GM23248 (cell line): ENCODE measurements around the gene SACM1L. TPM values are rescaled to one million over a fixed set of nuclear protein-coding genes. Genes with fewer than 3 reads are reported as not detected.
"Not testable (repeated sequence)": the region's sequence is repeated elsewhere in the genome, so short reads cannot be mapped to it uniquely, and the experiment has no call there.

ENCODE experiments used
- DNase-seq: peaks from one replicate; pipeline ENCODE4 v3.0.0-alpha.2; 2015
- H2AFZ ChIP-seq: fragments of 200-600 bp; sonication (generic); 2 replicates; pipeline ENCODE4 v1.6.1; 2016; ENCODE audit warnings: antibody characterized with exemption
- H3F3A ChIP-seq: fragments of 200-600 bp; sonication (generic); 2 replicates; pipeline ENCODE4 v1.6.1; 2016; ENCODE audit warnings: mild to moderate bottlenecking, antibody characterized with exemption, mixed run types; ENCODE audit not compliant: insufficient read depth
- H3K27ac ChIP-seq: fragments of 200-600 bp; sonication (generic); 2 replicates; pipeline ENCODE4 v1.5.1; 2016; ENCODE audit warnings: mild to moderate bottlenecking
- H3K27me3 ChIP-seq: fragments of 200-600 bp; sonication (generic); replicated peaks from 2 replicates; pipeline ENCODE4 v1.6.1; 2016; ENCODE audit warnings: mild to moderate bottlenecking; ENCODE audit not compliant: insufficient read depth
- H3K36me3 ChIP-seq: fragments of 200-600 bp; sonication (generic); 2 replicates; pipeline ENCODE4 v1.6.1; 2016; ENCODE audit warnings: low read depth, mild to moderate bottlenecking
- H3K4me1 ChIP-seq: fragments of 200-600 bp; sonication (generic); 2 replicates; pipeline ENCODE4 v1.6.1; 2016; ENCODE audit warnings: mild to moderate bottlenecking; ENCODE audit not compliant: insufficient read depth
- H3K4me2 ChIP-seq: fragments of 200-600 bp; sonication (generic); one replicate; pipeline ENCODE4 v1.6.1; 2016; ENCODE audit warnings: mild to moderate bottlenecking; ENCODE audit not compliant: unreplicated experiment
- H3K4me3 ChIP-seq: fragments of 200-600 bp; sonication (generic); 2 replicates; pipeline ENCODE4 v1.5.1; 2016; ENCODE audit warnings: mild to moderate bottlenecking
- H3K79me2 ChIP-seq: fragments of 200-600 bp; sonication (generic); 2 replicates; pipeline ENCODE4 v1.6.1; 2016; ENCODE audit warnings: mild to moderate bottlenecking; ENCODE audit not compliant: insufficient read depth
- H3K9ac ChIP-seq: fragments of 200-600 bp; sonication (generic); 2 replicates; pipeline ENCODE4 v1.6.1; 2016; ENCODE audit warnings: mild to moderate bottlenecking
- H3K9me2 ChIP-seq: fragments of 200-600 bp; sonication (generic); 2 replicates; pipeline ENCODE4 v1.6.1; 2016; ENCODE audit warnings: mixed run types, mild to moderate bottlenecking, moderate library complexity; ENCODE audit not compliant: insufficient read depth
- H3K9me3 ChIP-seq: fragments of 200-600 bp; sonication (generic); one replicate; pipeline ENCODE4 v1.6.1; 2017; ENCODE audit warnings: low read depth
- H4K20me1 ChIP-seq: fragments of 200-600 bp; sonication (generic); 2 replicates; pipeline ENCODE4 v1.6.0; 2016; ENCODE audit not compliant: insufficient read depth
- EZH2 ChIP-seq: fragments of 200-600 bp; sonication (generic); IDR thresholded peaks from 2 replicates; pipeline ENCODE4 v1.6.1; 2018; ENCODE audit warnings: antibody characterized with exemption, mild to moderate bottlenecking; ENCODE audit not compliant: insufficient read depth, poor library complexity, severe bottlenecking
- EZH2phosphoT487 ChIP-seq: fragments of 200-600 bp; sonication (generic); IDR thresholded peaks from 2 replicates; pipeline ENCODE4 v1.6.1; 2018; ENCODE audit warnings: antibody characterized with exemption, moderate library complexity, mild to moderate bottlenecking, low read depth; ENCODE audit not compliant: insufficient read depth
- WGBS, 2 experiments: methylation state at CpG; one replicate each; pipeline ENCODE4 v1.1.6; 2015 to 2017; ENCODE audit warnings: low lambda C conversion rate in 2 of 2, low coverage in 1 of 2; ENCODE audit errors: missing lambda C conversion rate in 2 of 2; 5-methylcytosine and 5-hydroxymethylcytosine counted together
- in situ Hi-C: fragments of 300-500 bp; cut with MboI; formaldehyde crosslinking; loops from 2 replicates; pipeline ENCODE4 v1.15.0; 2020
- polyA plus RNA-seq: library from polyadenylated mRNA; unstranded; fragments of >200 nt; fragmentation: Nextera tagmentation; extraction: Ambion mirVana; gene quantifications from 2 replicates; pipeline ENCODE4 v1.2.1, GENCODE V29; 2016
- total RNA-seq: library from RNA; depleted of rRNA; stranded (reverse); fragments of >200 nt; shearing (Covaris generic); gene quantifications from 2 replicates; pipeline ENCODE4 v1.2.3, GENCODE V29; 2014

The SACM1L gene
- total and polyA plus RNA-seq, 2 experiments from 2014 or later: 33.6 to 33.9 TPM

DNA sequence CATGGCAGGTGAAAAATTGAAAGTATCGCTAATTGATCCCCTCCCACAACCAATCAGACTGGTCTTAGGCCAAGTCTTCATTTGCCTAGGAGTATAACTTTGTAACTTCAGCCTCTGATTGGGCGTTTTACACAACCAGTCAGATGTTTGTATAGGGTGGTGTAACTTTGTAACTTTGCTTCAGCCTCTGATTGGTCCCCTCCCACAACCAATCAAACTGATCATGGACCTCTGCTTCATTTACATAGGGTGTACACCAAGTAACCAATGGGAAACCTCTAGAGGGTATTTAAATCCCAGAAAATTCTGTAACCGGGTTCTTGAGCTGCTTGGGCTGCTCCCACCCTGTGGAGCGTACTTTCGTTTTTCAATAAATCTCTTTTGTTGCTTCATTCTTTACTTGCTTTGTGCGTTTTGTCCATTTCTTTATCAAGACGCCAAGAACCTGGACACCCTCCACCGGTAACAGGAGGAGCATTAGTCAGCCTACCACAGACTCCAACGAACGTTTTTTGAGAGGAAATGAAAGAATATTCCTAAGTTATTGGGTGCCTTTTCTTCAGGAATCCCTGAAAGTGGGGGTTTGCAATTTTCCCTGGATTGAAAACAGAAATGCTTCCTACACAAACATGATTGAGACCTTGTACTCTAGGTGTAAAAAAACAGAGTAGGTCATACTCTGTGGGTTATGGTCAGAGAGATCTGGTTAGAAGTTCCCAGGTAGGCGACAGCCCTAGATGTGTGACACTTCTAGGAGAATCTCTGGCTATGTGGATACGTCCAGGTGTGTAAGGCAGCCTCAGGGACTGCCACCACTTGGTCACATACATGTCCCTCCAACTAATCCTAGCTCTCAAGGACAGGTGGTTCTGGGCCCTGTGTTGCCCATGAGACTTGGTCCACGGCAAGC lies 5.5 kb upstream of the SACM1L start:
- no peak for TF ChIP-seq EZH2phosphoT487
- no peak for TF ChIP-seq EZH2
- Histone ChIP-seq H3K27me3 (no peaks in the 10 kb centered on the region), H3K9me2 (no peaks in the 10 kb centered on the region), H3F3A (0 out of 2 replicates have a peak, but pooled peaks cover 3% of the 10 kb centered on the region), H3K27ac (no peak overlapping the region), H3K4me1 (no peaks in the 10 kb centered on the region), H3K4me2 (no peak overlapping the region), H3K9me3 (no peaks in the 10 kb centered on the region), H3K9ac (no peak overlapping the region), H3K4me3 (no peak overlapping the region), H2AFZ (no peak overlapping the region), H4K20me1 (no peaks in the 10 kb centered on the region), H3K36me3 (0 out of 2 replicates have a peak, but pooled peaks cover 4% of the 10 kb centered on the region), H3K79me2 (no peaks in the 10 kb centered on the region)
- in situ Hi-C loops: no loop called here
- no peak for DNase-seq
- WGBS, 2 experiments: 75 to 77% methylated on average over 13 of the region's 13 CpGs

DNA sequence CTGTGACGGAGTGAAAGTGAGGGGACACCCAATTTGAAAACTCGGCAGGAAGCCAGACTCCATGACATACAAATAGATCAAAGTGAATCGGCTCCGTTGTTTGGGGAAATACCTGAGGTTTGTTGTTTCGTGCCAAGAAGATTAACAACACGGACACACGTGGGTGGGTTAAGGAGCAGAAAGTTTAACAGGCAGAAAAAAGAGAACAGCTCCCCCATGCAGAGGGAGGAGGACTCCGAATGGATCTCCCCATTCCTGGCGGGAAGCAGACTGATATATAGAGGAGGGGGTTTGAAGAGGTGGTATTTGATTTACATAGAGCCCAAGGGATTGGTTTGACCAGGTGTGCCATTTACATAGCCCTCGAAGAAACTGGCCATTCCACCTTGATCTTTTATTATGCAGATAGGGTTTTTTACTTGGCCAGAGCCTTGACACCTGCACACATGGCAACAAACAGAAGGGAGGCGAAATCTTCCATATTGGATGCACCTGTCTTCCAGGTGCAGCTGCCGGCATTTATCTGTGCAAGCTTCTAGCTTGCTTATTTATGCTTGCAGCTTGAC lies 4.8 kb upstream of the SACM1L start:
- no peaks in the 10 kb centered on the region for H3K9me2 ChIP-seq
- in situ Hi-C loops: no loop called here
- no peak for TF ChIP-seq EZH2phosphoT487
- TF ChIP-seq EZH2: no peak
- H3K79me2 ChIP-seq: 0 out of 2 replicates have a peak, but pooled peaks cover under 1% of the 10 kb centered on the region
- H3K27me3 ChIP-seq: no peaks in the 10 kb centered on the region
- H2AFZ ChIP-seq: no peak overlapping the region
- H3K4me2 ChIP-seq: no peak overlapping the region
- no peak overlapping the region for H3K4me3 ChIP-seq
- no peaks in the 10 kb centered on the region for H4K20me1 ChIP-seq
- 0 out of 2 replicates have a peak, but pooled peaks cover 3% of the 10 kb centered on the region for H3F3A ChIP-seq
- 0 out of 2 replicates have a peak, but pooled peaks cover 4% of the 10 kb centered on the region for H3K36me3 ChIP-seq
- no peak for DNase-seq
- H3K27ac ChIP-seq: no peak overlapping the region
- no peaks in the 10 kb centered on the region for H3K4me1 ChIP-seq
- no peaks in the 10 kb centered on the region for H3K9me3 ChIP-seq
- no peak overlapping the region for H3K9ac ChIP-seq
- 34% methylated on average over 12 of the region's 12 CpGs for WGBS, 2 experiments

DNA sequence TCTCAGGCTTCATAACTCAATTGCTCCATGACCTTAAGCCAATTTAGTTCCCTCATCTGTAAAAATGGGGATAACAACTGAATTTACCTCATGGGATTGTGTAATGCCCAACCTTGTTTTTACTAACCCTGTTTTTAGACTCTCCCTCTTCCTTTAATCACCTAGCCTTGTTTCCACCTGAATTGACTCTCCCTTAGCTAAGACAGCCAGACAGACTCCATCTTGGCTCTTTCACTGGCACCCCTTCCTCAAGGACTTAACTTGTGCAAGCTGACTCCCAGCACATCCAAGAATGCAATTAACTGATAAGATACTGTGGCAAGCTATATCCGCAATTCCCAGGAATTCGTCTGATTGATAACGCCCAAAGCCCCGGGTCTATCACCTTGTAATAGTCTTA lies 3.5 kb upstream of the SACM1L start:
- H4K20me1 ChIP-seq, H3K36me3 ChIP-seq, H2AFZ ChIP-seq, H3K9me3 ChIP-seq, in situ Hi-C loops, H3K4me2 ChIP-seq, DNase-seq, H3K27me3 ChIP-seq, H3K4me3 ChIP-seq, H3K27ac ChIP-seq, H3K4me1 ChIP-seq, H3K9ac ChIP-seq, H3K9me2 ChIP-seq: not testable (repeated sequence)
- peaks cover 12% of the 10 kb centered on the region for H3F3A ChIP-seq
- peaks cover 14% of the 10 kb centered on the region for H3K79me2 ChIP-seq
- 47 to 48% methylated on average over 4 of the region's 4 CpGs for WGBS, 2 experiments

DNA sequence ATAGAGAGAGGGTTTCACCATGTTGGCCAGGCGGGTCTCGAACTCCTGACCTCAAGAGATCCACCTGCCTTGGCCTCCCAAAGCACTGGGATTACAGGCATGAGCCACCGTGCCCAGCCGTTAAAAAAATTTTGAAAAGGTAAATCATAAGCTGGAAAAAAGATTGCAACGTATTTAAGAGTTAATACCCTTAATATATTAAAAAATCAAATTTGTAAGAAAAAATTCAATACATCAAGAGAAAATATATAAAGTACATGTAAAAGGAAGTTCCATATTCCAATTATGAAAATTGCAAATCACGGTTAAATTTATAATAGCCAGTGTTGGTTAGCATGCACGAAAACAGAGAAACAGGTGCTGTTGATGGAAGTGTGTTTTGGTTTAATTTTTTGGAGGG lies 2.3 kb upstream of the SACM1L start:
- in situ Hi-C loops: no loop called here
- H3K9ac ChIP-seq: no peak overlapping the region
- no peaks in the 10 kb centered on the region for H3K9me2 ChIP-seq
- no peak overlapping the region for H3K4me2 ChIP-seq
- no peaks in the 10 kb centered on the region for H3K27me3 ChIP-seq
- 96 to 97% methylated on average over 7 of the region's 7 CpGs for WGBS, 2 experiments
- 0 out of 2 replicates have a peak, but pooled peaks cover 4% of the 10 kb centered on the region for H3K36me3 ChIP-seq
- H2AFZ ChIP-seq: no peak overlapping the region
- H3K79me2 ChIP-seq: peaks cover 25% of the 10 kb centered on the region
- H3F3A ChIP-seq: peaks cover 19% of the 10 kb centered on the region
- H4K20me1 ChIP-seq: no peaks in the 10 kb centered on the region
- no peak for TF ChIP-seq EZH2
- no peak for TF ChIP-seq EZH2phosphoT487
- peaks cover 12% of the 10 kb centered on the region for H3K4me1 ChIP-seq
- no peak overlapping the region for H3K27ac ChIP-seq
- H3K9me3 ChIP-seq: no peaks in the 10 kb centered on the region
- no peak overlapping the region for H3K4me3 ChIP-seq
- no peak for DNase-seq
